Measurements from ENCODE around the gene HRNR. TPM values are rescaled to one million over a fixed set of nuclear protein-coding genes. Genes with fewer than 3 reads are reported as not detected.

HRNR gene
- total and polyA plus RNA-seq, 9 donors = not detected

- no peak for DNase-seq
- no peak overlapping the region for H3K27ac ChIP-seq
- TF ChIP-seq CTCF (IDR thresholded peaks at IDR 0.05) (no peak), EP300 (IDR thresholded peaks at IDR 0.05) (no peak), POLR2A (IDR thresholded peaks at IDR 0.05) (no peak)
- no peak overlapping the region for H3K4me3 ChIP-seq
- H3K36me3 ChIP-seq = no peaks in the 10 kb centered on the region
- no peaks in the 10 kb centered on the region for H3K9me3 ChIP-seq
- no peaks in the 10 kb centered on the region for H3K4me1 ChIP-seq (ENCODE audit: insufficient read depth)
- intact Hi-C loops (cut with DNase I) = no loop called here
- no peaks in the 10 kb centered on the region for H3K27me3 ChIP-seq
Measured at GRCh38 chr1:152198982-152199381, 25.0 kb downstream of the HRNR start.

- Histone ChIP-seq H3K27me3 (no peaks in the 10 kb centered on the region), H3K36me3 (no peaks in the 10 kb centered on the region), H3K9me3 (no peaks in the 10 kb centered on the region), H3K27ac (no peak overlapping the region), H3K4me1 (ENCODE audit: insufficient read depth) (no peaks in the 10 kb centered on the region), H3K4me3 (no peak overlapping the region)
- TF ChIP-seq EP300 (IDR thresholded peaks at IDR 0.05) (no peak), CTCF (IDR thresholded peaks at IDR 0.05) (no peak), POLR2A (IDR thresholded peaks at IDR 0.05) (no peak)
- DNase-seq = no peak
- intact Hi-C loops (cut with DNase I) = no loop called here
Measured at GRCh38 chr1:152197361-152197941, 26.5 kb downstream of the HRNR start.

GRCh38 chr1:152191711-152192110, 32.3 kb downstream of the HRNR start:
- Histone ChIP-seq H3K27me3 (no peaks in the 10 kb centered on the region), H3K27ac (no peak overlapping the region), H3K9me3 (no peaks in the 10 kb centered on the region), H3K36me3 (no peaks in the 10 kb centered on the region), H3K4me1 (ENCODE audit: insufficient read depth) (peaks cover 1% of the 10 kb centered on the region), H3K4me3 (no peak overlapping the region)
- no peak for TF ChIP-seq POLR2A (IDR thresholded peaks at IDR 0.05)
- no peak for TF ChIP-seq EP300 (IDR thresholded peaks at IDR 0.05)
- no peak for TF ChIP-seq CTCF (IDR thresholded peaks at IDR 0.05)
- no peak for DNase-seq
- intact Hi-C loops (cut with DNase I) = no loop called here

GRCh38 chr1:152191260-152191659, 32.7 kb downstream of the HRNR start:
- 82 to 89% (median 89%) methylated on average over 5 of the region's 5 CpGs for WGBS, 3 donors
- H3K9me3 ChIP-seq = no peaks in the 10 kb centered on the region
- H3K27me3 ChIP-seq = no peaks in the 10 kb centered on the region
- no peak overlapping the region for H3K27ac ChIP-seq
- no peak for TF ChIP-seq CTCF (IDR thresholded peaks at IDR 0.05)
- no peak for TF ChIP-seq POLR2A (IDR thresholded peaks at IDR 0.05)
- no peak for TF ChIP-seq EP300 (IDR thresholded peaks at IDR 0.05)
- intact Hi-C loops (cut with DNase I) = no loop called here
- H3K4me3 ChIP-seq = no peak overlapping the region
- DNase-seq = no peak
- peaks cover 1% of the 10 kb centered on the region for H3K4me1 ChIP-seq (ENCODE audit: insufficient read depth)
- H3K36me3 ChIP-seq = no peaks in the 10 kb centered on the region

Measured in ovary (tissue), 9 donors.